NCI-H1930 (cell line): ENCODE results near the gene SLC26A6.

Source experiments
- DNase-seq, 2 experiments: peaks; one replicate each; lab custom pipeline; 2025; lab: John Stamatoyannopoulos, UW

The SLC26A6 gene

GRCh38 chr3:48635222-48636021 is at the start of gene SLC26A6:
TSS of gene SLC26A6 (minus strand) at chr3:48635461. CDS start at chr3:48635393, 68 bp downstream.
- peak; percentile 83 to 87 for DNase-seq

GRCh38 chr3:48684480-48685143 is 49.4 kb upstream of the SLC26A6 start:
- no peak for DNase-seq

GRCh38 chr3:48684054-48684349 is 48.7 kb upstream of the SLC26A6 start:
- no peak for DNase-seq

- DNase-seq = no peak
Measured at GRCh38 chr3:48682786-48683185, 47.5 kb upstream of the SLC26A6 start.

- DNase-seq = no peak
Measured at GRCh38 chr3:48681974-48682610, 46.8 kb upstream of the SLC26A6 start.

GRCh38 chr3:48681541-48681880 is 46.2 kb upstream of the SLC26A6 start:
- no peak for DNase-seq

GRCh38 chr3:48680811-48681540 is 45.7 kb upstream of the SLC26A6 start:
- no peak for DNase-seq

- DNase-seq = no peak
Measured at GRCh38 chr3:48679411-48680391, 44.4 kb upstream of the SLC26A6 start.

- no peak for DNase-seq
Measured at GRCh38 chr3:48678566-48679380, 43.5 kb upstream of the SLC26A6 start.

GRCh38 chr3:48678056-48678455 is 42.8 kb upstream of the SLC26A6 start:
- DNase-seq = no peak

- no peak for DNase-seq
Measured at GRCh38 chr3:48674505-48674904, 39.2 kb upstream of the SLC26A6 start.

- no peak for DNase-seq
Measured at GRCh38 chr3:48672522-48672921, 37.3 kb upstream of the SLC26A6 start.

- no peak for DNase-seq
Measured at GRCh38 chr3:48664929-48665328, 29.7 kb upstream of the SLC26A6 start.

- DNase-seq = no peak
Measured at GRCh38 chr3:48664313-48664644, 29.0 kb upstream of the SLC26A6 start.

GRCh38 chr3:48663489-48664312 is 28.4 kb upstream of the SLC26A6 start:
- DNase-seq = peak; percentile 88 to 92

GRCh38 chr3:48662753-48663488 is 27.7 kb upstream of the SLC26A6 start, which contains the start of gene CELSR3:
TSS of gene CELSR3 (minus strand) at chr3:48662886. CDS start at chr3:48662634, 252 bp downstream.
- DNase-seq = peak; percentile 61 to 79

GRCh38 chr3:48662145-48662752 is 27.0 kb upstream of the SLC26A6 start:
- no peak for DNase-seq

- no peak for DNase-seq
Measured at GRCh38 chr3:48661501-48662144, 26.4 kb upstream of the SLC26A6 start.
